Measurements from ENCODE around the gene CHAT.

The CHAT gene

DNA sequence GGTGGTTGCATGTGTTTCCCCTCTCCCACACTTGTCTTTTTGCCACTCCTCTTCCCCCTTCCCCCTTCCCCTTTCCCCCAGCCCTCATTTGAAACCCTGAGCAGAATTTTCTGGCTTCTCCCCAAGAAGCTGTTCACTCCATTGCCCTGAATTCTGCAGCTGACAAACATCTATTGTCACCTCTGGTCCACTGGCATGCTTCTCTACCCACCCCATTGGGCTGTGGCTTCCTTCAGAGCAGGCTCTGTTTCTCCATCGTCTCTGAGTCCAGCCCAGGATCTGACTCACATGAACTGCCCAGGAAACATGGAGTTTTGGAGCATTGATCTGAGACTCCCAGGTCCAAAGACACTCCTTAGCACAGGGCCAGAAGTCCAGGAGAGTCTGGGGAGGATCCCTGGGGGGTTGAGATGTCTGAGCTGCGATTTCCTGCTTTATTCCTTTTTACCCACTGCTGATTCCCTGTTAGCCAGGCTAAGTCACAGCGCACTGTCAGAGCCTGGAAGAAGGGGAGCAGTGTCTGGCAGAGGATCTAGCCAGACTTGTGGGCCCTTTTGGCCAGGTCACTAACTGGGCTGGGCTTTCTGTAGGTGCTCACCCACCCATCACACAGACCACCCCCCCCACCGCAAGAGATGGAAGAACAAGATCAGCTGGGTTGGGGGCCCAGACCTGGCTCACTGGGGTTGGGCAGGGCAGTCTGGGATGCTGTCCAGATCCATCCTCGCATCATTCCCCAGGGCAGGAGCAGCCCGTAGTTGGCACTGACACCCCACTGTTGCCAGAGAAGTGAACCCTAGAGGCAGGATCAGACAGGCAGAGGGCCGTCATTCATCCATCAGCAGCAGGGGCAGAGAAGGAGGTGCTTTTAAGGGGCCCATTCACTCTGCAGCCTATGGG lies 3.5 kb downstream of the CHAT start:
- H3K4me3 ChIP-seq (ENCODE audit: control insufficient read depth in 1 of 7, extremely low read depth in 1 of 7, insufficient read depth in 4 of 7, low read depth in 2 of 7, low read length in 6 of 7), result no peak overlapping the region
- H3K27ac ChIP-seq (ENCODE audit: insufficient read depth in 1 of 2, low read depth in 1 of 2, low read length in 2 of 2, poor library complexity in 1 of 2, severe bottlenecking in 2 of 2), result no peak overlapping the region
- H3K9me3 ChIP-seq (ENCODE audit: control extremely low read depth in 1 of 5, control insufficient read depth in 4 of 5, insufficient read depth in 2 of 5, low read depth in 1 of 5, low read length in 4 of 5), result no peaks in the 10 kb centered on the region
- CTCF ChIA-PET, result no interaction called here
- H3K27me3 ChIP-seq (replicated peaks in 2 of 5; ENCODE audit: control insufficient read depth in 4 of 5, insufficient read depth in 5 of 5, low read length in 4 of 5), result peaks cover 8 to 99% (median 40%) of the 10 kb centered on the region in 5 experiments
- no peaks in the 10 kb centered on the region for H3K36me3 ChIP-seq (ENCODE audit: control insufficient read depth in 4 of 4, insufficient read depth in 4 of 4, low read length in 3 of 4)
- DNase-seq, result no peak
- POLR2A ChIA-PET, result no interaction called here
- peaks cover 0 to 10% (median 0%) of the 10 kb centered on the region in 4 experiments for H3K4me1 ChIP-seq (ENCODE audit: control extremely low read depth in 1 of 4, control insufficient read depth in 4 of 4, insufficient read depth in 4 of 4, low read length in 3 of 4)
- WGBS (ENCODE audit: insufficient coverage), result 83% methylated on average over 7 of the region's 7 CpGs

DNA sequence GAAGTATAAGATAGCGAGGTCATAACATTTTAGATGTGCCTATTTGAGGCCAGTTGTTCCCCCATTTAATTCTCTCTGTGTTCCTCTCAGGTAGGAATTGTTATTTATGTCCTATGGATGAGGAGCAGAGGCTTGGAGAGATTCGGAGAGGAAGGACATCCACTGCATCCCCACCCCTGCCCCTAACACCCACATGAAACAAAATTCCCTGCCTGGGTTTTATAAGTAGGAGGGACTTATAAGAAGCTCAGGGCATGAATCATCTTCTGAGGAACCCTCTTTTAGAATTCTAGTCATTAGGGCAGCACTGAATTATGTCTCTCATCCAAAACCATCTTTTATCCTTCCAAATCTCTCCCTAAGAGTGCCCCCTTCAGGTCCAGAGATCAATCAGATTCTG lies 5.0 kb downstream of the CHAT start:
- POLR2A ChIA-PET, result no interaction called here
- Histone ChIP-seq H3K9me3 (ENCODE audit: control extremely low read depth in 1 of 5, control insufficient read depth in 4 of 5, insufficient read depth in 2 of 5, low read depth in 1 of 5, low read length in 4 of 5) (no peaks in the 10 kb centered on the region), H3K36me3 (ENCODE audit: control insufficient read depth in 4 of 4, insufficient read depth in 4 of 4, low read length in 3 of 4) (no peaks in the 10 kb centered on the region), H3K4me3 (ENCODE audit: control insufficient read depth in 1 of 7, extremely low read depth in 1 of 7, insufficient read depth in 4 of 7, low read depth in 2 of 7, low read length in 6 of 7) (no peak overlapping the region), H3K27ac (ENCODE audit: insufficient read depth in 1 of 2, low read depth in 1 of 2, low read length in 2 of 2, poor library complexity in 1 of 2, severe bottlenecking in 2 of 2) (no peak overlapping the region), H3K27me3 (replicated peaks in 2 of 5; ENCODE audit: control insufficient read depth in 4 of 5, insufficient read depth in 5 of 5, low read length in 4 of 5) (peaks cover 8 to 95% (median 28%) of the 10 kb centered on the region in 5 experiments), H3K4me1 (ENCODE audit: control extremely low read depth in 1 of 4, control insufficient read depth in 4 of 4, insufficient read depth in 4 of 4, low read length in 3 of 4) (peaks cover 0 to 1% (median 0%) of the 10 kb centered on the region in 4 experiments)
- no CpG with 5 or more reads among the region's 2 CpGs for WGBS (ENCODE audit: insufficient coverage)
- CTCF ChIA-PET, result no interaction called here
- DNase-seq, result no peak

DNA sequence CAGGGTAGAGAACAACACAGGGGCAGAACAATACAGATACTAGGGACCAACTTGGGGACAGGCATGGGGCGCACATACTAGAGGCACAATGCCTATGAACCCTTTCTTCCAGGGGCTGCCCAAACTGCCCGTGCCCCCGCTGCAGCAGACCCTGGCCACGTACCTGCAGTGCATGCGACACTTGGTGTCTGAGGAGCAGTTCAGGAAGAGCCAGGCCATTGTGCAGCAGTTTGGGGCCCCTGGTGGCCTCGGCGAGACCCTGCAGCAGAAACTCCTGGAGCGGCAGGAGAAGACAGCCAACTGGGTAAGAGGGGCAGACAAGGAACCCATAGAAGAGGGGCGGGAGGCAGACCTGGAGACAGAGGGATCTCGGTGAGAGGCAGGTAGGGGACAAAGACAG lies 5.8 kb downstream of the CHAT start:
- no peaks in the 10 kb centered on the region for H3K9me3 ChIP-seq (ENCODE audit: control extremely low read depth in 1 of 5, control insufficient read depth in 4 of 5, insufficient read depth in 2 of 5, low read depth in 1 of 5, low read length in 4 of 5)
- no peaks in the 10 kb centered on the region for H3K36me3 ChIP-seq (ENCODE audit: control insufficient read depth in 4 of 4, insufficient read depth in 4 of 4, low read length in 3 of 4)
- CTCF ChIA-PET, result no interaction called here
- no peaks in the 10 kb centered on the region for H3K4me1 ChIP-seq (ENCODE audit: control extremely low read depth in 1 of 4, control insufficient read depth in 4 of 4, insufficient read depth in 4 of 4, low read length in 3 of 4)
- H3K27ac ChIP-seq (ENCODE audit: insufficient read depth in 1 of 2, low read depth in 1 of 2, low read length in 2 of 2, poor library complexity in 1 of 2, severe bottlenecking in 2 of 2), result no peak overlapping the region
- WGBS (ENCODE audit: insufficient coverage), result 70% methylated on average over 10 of the region's 10 CpGs
- H3K4me3 ChIP-seq (ENCODE audit: control insufficient read depth in 1 of 7, extremely low read depth in 1 of 7, insufficient read depth in 4 of 7, low read depth in 2 of 7, low read length in 6 of 7), result no peak overlapping the region
- H3K27me3 ChIP-seq (replicated peaks in 2 of 5; ENCODE audit: control insufficient read depth in 4 of 5, insufficient read depth in 5 of 5, low read length in 4 of 5), result peaks cover 8 to 96% (median 25%) of the 10 kb centered on the region in 5 experiments
- no peak for DNase-seq
- POLR2A ChIA-PET, result no interaction called here

DNA sequence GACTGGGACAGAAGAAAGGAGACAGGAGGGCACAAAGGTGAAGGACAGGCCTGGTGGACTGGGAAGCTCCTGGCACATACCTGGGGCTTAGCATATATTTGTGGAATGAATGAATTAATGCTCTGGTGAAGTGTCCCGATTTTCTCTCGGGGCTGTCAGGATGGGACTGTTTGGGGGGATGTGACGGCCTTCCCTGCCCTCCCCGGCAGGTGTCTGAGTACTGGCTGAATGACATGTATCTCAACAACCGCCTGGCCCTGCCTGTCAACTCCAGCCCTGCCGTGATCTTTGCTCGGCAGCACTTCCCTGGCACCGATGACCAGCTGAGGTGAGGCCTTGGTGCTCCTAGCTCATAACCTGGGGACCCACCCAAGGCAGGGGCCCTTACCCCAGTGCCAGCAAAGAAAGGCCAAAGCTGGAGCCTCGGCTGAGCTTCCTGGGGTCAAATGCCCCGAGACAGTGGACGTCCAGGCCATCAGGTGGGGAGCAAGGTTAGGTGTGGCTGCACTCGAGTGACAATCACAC lies 6.5 kb downstream of the CHAT start:
- Histone ChIP-seq H3K27ac (ENCODE audit: insufficient read depth in 1 of 2, low read depth in 1 of 2, low read length in 2 of 2, poor library complexity in 1 of 2, severe bottlenecking in 2 of 2) (no peak overlapping the region), H3K9me3 (ENCODE audit: control extremely low read depth in 1 of 5, control insufficient read depth in 4 of 5, insufficient read depth in 2 of 5, low read depth in 1 of 5, low read length in 4 of 5) (no peaks in the 10 kb centered on the region), H3K36me3 (ENCODE audit: control insufficient read depth in 4 of 4, insufficient read depth in 4 of 4, low read length in 3 of 4) (no peaks in the 10 kb centered on the region), H3K4me3 (ENCODE audit: control insufficient read depth in 1 of 7, extremely low read depth in 1 of 7, insufficient read depth in 4 of 7, low read depth in 2 of 7, low read length in 6 of 7) (no peak overlapping the region), H3K27me3 (replicated peaks in 2 of 5; ENCODE audit: control insufficient read depth in 4 of 5, insufficient read depth in 5 of 5, low read length in 4 of 5) (peaks cover 6 to 96% (median 22%) of the 10 kb centered on the region in 5 experiments), H3K4me1 (ENCODE audit: control extremely low read depth in 1 of 4, control insufficient read depth in 4 of 4, insufficient read depth in 4 of 4, low read length in 3 of 4) (no peaks in the 10 kb centered on the region)
- ChIA-PET POLR2A (no interaction called here), CTCF (no interaction called here)
- no peak for DNase-seq
- whole genome bisulfite sequencing (ENCODE audit: insufficient coverage), result 94% methylated on average over 12 of the region's 12 CpGs

DNA sequence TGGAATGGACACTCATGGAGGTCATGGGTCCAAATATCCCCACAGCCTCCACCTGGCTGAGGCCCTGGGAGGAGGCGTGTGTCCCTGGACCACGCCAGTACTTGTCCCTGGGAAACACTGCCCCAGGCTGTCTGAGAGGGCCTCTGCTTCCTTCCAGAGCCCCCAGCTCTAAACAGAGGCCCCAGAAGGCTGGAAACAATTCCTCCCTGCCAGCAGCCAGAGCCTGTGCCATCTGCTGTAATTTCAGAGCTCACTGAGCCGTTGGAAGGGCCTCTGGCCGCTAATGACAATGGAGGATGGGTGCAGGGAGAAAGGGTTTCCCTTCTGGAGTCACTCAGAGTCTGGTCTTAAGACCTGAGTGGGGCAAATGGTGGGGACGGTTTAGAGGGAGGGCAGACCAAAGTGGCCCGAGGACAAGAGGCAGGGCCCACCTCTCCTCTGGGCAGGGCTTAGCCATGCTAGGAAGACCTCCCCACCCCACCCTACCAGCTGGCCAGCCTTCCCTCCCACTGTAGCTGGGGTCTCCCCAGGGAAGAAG lies 7.1 kb downstream of the CHAT start:
- Histone ChIP-seq H3K9me3 (ENCODE audit: control extremely low read depth in 1 of 5, control insufficient read depth in 4 of 5, insufficient read depth in 2 of 5, low read depth in 1 of 5, low read length in 4 of 5) (no peaks in the 10 kb centered on the region), H3K27ac (ENCODE audit: insufficient read depth in 1 of 2, low read depth in 1 of 2, low read length in 2 of 2, poor library complexity in 1 of 2, severe bottlenecking in 2 of 2) (no peak overlapping the region), H3K4me3 (ENCODE audit: control insufficient read depth in 1 of 7, extremely low read depth in 1 of 7, insufficient read depth in 4 of 7, low read depth in 2 of 7, low read length in 6 of 7) (no peak overlapping the region), H3K4me1 (ENCODE audit: control extremely low read depth in 1 of 4, control insufficient read depth in 4 of 4, insufficient read depth in 4 of 4, low read length in 3 of 4) (no peaks in the 10 kb centered on the region), H3K27me3 (replicated peaks in 2 of 5; ENCODE audit: control insufficient read depth in 4 of 5, insufficient read depth in 5 of 5, low read length in 4 of 5) (peaks cover 4 to 91% (median 17%) of the 10 kb centered on the region in 5 experiments), H3K36me3 (ENCODE audit: control insufficient read depth in 4 of 4, insufficient read depth in 4 of 4, low read length in 3 of 4) (no peaks in the 10 kb centered on the region)
- no peak for DNase-seq
- 74% methylated on average over 4 of the region's 6 CpGs for WGBS (ENCODE audit: insufficient coverage)
- CTCF ChIA-PET, result no interaction called here
- POLR2A ChIA-PET, result no interaction called here

DNA sequence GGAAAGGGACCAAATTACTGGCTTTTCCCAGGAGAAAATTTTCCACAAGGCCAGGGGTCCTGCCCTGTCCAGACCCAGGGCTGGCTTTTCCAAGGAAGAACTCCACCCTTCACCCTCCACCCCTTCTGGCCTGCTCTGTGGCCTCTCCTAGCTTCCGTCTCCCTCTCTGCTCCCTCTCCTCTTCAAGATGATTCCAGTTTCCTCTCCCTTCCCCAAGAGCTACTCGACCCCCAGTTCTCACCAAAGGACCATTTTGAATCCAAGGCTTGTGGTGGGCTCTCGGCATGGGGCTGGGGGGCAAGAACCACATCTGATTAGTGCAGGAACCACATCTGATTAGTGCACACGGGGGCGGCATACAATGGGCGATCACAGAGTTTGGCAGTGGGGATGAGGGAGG lies 7.7 kb downstream of the CHAT start:
- ChIA-PET POLR2A (no interaction called here), CTCF (no interaction called here)
- WGBS (ENCODE audit: insufficient coverage), result 80% methylated on average over 3 of the region's 6 CpGs
- Histone ChIP-seq H3K36me3 (ENCODE audit: control insufficient read depth in 4 of 4, insufficient read depth in 4 of 4, low read length in 3 of 4) (no peaks in the 10 kb centered on the region), H3K4me1 (ENCODE audit: control extremely low read depth in 1 of 4, control insufficient read depth in 4 of 4, insufficient read depth in 4 of 4, low read length in 3 of 4) (no peaks in the 10 kb centered on the region), H3K27ac (ENCODE audit: insufficient read depth in 1 of 2, low read depth in 1 of 2, low read length in 2 of 2, poor library complexity in 1 of 2, severe bottlenecking in 2 of 2) (no peak overlapping the region), H3K9me3 (ENCODE audit: control extremely low read depth in 1 of 5, control insufficient read depth in 4 of 5, insufficient read depth in 2 of 5, low read depth in 1 of 5, low read length in 4 of 5) (no peaks in the 10 kb centered on the region), H3K27me3 (replicated peaks in 2 of 5; ENCODE audit: control insufficient read depth in 4 of 5, insufficient read depth in 5 of 5, low read length in 4 of 5) (peaks cover 4 to 84% (median 14%) of the 10 kb centered on the region in 5 experiments), H3K4me3 (ENCODE audit: control insufficient read depth in 1 of 7, extremely low read depth in 1 of 7, insufficient read depth in 4 of 7, low read depth in 2 of 7, low read length in 6 of 7) (no peak overlapping the region)
- DNase-seq, result no peak
